IPS-15b (cell line): ENCODE results near the gene KIF16B.
"Not testable (repeated sequence)": the region's sequence is repeated elsewhere in the genome, so short reads cannot be mapped to it uniquely, and the experiment has no call there.

Source experiments
- H3K27me3 ChIP-seq: one replicate; pipeline ENCODE4 v1.6.1; 2013; ENCODE audit warnings: low read length; ENCODE audit not compliant: control insufficient read depth, insufficient read depth
- H3K36me3 ChIP-seq: one replicate; pipeline ENCODE4 v1.6.1; 2013; ENCODE audit warnings: low read length; ENCODE audit not compliant: control insufficient read depth, insufficient read depth
- H3K4me1 ChIP-seq: one replicate; pipeline ENCODE4 v1.6.1; 2013; ENCODE audit warnings: mild to moderate bottlenecking, low read length; ENCODE audit not compliant: control insufficient read depth, insufficient read depth
- H3K4me3 ChIP-seq: one replicate; pipeline ENCODE4 v1.5.1; 2013; ENCODE audit warnings: low read depth, low read length
- H3K9ac ChIP-seq: one replicate; pipeline ENCODE4 v1.6.1; 2013; ENCODE audit warnings: low read depth, mild to moderate bottlenecking, low read length
- H3K9me3 ChIP-seq: one replicate; pipeline ENCODE4 v1.6.1; 2013; ENCODE audit warnings: mild to moderate bottlenecking, low read length; ENCODE audit not compliant: control insufficient read depth, insufficient read depth

KIF16B gene

DNA sequence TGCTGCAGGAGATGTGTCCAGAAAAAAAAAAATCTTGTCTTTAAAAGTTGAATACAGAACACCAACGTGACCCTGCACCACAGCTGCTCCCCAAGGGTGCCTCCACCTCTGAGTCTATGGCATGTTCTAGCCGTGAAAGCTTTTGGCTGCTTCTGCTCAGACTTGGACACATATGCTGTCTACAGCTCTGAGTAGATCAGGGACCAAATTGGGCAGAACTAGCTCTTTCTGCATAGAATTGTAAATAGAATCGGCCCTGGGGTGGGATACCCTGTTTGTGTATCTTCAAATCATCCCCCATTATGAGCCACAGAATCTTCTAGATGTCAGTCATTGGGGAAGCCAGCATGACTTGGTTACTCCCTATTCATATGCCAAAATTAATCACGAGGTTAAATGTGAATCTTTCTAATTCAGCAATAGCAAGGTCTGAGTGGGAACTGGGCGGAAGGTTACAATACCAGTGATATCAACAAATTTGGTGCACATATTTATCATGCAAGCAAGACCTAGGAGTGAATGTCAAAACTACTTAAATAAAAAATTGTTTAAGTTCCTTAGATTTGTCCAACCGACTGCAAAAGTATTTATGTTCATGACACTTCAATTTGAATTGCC, 302.8 kb downstream of the KIF16B start:
- Histone ChIP-seq H3K4me1 (no peaks in the 10 kb centered on the region), H3K36me3 (no peaks in the 10 kb centered on the region), H3K4me3 (no peak overlapping the region), H3K27me3 (no peaks in the 10 kb centered on the region), H3K9ac (no peak overlapping the region), H3K9me3 (no peaks in the 10 kb centered on the region)

DNA sequence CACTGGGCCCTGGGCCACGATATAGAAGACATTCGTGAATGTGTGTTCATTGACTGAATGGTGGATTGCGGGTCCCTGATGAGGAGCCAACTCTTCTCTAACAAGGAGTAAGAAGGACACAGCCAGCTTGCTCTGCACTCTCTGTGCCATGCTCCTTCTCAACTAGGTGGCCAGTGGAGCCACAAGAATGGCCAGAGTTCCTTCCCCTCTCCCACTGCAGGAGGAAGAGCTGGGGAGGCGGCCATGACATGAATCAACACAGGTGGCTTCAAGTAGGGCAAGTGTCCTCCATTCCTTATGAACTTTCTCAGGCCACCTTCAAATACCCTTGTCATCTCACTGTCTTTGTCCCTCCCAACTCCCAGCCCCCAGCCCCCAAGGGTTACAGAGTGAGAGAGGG, 305.7 kb downstream of the KIF16B start:
- Histone ChIP-seq H3K9me3 (no peaks in the 10 kb centered on the region), H3K4me1 (no peaks in the 10 kb centered on the region), H3K27me3 (no peaks in the 10 kb centered on the region), H3K9ac (no peak overlapping the region), H3K36me3 (no peaks in the 10 kb centered on the region), H3K4me3 (no peak overlapping the region)

DNA sequence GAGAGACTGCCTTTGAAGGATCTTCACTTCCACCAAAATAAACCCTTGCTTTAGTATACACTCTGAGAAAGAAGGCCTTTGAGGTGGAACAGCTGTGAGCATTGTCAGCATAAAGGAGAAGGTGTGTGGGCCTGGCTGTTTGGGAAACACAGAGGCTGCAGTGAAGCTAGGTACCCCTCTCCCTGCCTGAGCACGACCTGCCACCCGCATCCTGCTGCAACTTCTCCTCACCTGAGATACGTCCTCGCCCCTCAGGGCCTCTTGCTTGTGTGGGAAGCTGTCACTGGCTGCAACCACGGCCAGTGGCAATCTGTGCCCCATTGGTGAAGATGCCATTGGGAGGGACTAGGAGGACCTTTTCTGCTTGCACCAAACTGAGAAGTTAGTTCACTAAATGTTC, 307.9 kb downstream of the KIF16B start:
- H3K9ac ChIP-seq = no peak overlapping the region
- H3K27me3 ChIP-seq = no peaks in the 10 kb centered on the region
- no peaks in the 10 kb centered on the region for H3K36me3 ChIP-seq
- no peak overlapping the region for H3K4me3 ChIP-seq
- H3K4me1 ChIP-seq = no peaks in the 10 kb centered on the region
- no peaks in the 10 kb centered on the region for H3K9me3 ChIP-seq

DNA sequence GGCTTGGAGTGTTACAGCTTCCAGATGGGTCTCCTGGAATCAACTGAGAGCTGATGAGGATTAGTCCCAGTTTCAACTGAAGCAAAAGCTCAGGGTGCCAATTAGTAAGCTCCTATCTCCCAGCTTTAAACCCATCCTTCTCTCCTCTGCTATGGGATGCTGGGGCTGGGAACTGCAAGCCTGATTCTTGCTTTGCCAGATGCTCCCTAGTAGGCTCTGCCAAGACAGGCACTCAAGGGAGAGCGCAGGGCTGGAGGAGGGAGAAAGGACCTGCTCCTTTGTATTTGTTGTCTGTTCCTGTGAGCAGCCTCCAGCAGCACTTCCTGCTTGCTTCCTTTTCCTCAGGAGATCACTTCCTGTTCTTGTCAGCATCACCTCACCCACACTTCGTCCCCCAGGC, 309.7 kb downstream of the KIF16B start:
- Histone ChIP-seq H3K9ac (no peak overlapping the region), H3K9me3 (no peaks in the 10 kb centered on the region), H3K27me3 (no peaks in the 10 kb centered on the region), H3K4me3 (no peak overlapping the region), H3K36me3 (no peaks in the 10 kb centered on the region), H3K4me1 (no peaks in the 10 kb centered on the region)

DNA sequence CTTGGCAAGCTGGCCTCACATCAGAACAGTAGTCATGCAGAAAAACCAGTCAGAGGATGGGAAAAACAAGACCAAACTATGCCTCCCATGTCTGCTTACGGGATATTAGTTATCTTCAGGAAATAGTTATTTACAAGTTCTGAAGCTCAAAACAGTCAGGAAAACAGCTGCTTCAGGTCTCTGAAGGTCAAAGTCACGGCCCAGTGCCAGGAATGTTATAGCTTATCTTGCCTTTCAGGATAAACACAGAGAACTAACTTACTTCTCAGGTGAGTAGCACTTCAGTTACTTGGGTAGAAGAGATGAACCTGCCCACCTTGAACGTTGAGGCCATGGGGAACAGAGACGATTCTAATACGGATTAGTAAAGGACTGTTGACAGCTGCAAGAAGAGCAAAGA, 310.7 kb downstream of the KIF16B start:
- Histone ChIP-seq H3K9ac (no peak overlapping the region), H3K36me3 (no peaks in the 10 kb centered on the region), H3K9me3 (no peaks in the 10 kb centered on the region), H3K4me3 (no peak overlapping the region), H3K4me1 (no peaks in the 10 kb centered on the region), H3K27me3 (no peaks in the 10 kb centered on the region)

DNA sequence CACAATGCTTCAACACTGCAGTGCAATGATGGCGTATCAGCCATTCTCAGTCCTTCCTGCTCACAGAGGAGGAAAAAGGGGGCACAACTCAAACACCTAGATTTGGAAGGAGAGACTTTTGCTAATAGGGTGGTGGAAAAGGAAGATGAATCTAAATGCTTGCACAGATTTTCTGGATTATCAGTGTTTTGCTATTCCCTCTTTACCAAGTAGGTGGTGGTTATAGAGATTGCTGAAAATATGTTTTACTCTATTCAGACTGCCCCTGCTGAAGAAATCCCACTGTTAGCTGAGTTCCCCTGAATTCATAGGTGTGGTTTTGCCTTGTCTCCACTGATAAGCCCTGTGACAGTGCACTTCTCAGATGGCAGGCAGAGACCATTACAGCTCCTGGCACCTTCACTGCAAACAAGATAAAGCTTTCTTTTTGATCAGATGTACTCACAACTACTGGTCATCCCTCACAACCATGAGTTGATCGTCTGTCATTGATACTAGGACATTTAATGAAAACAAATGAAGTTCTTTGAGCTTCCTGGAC, 311.4 kb downstream of the KIF16B start:
- H3K4me1 ChIP-seq = no peaks in the 10 kb centered on the region
- no peaks in the 10 kb centered on the region for H3K36me3 ChIP-seq
- H3K4me3 ChIP-seq = no peak overlapping the region
- no peaks in the 10 kb centered on the region for H3K27me3 ChIP-seq
- H3K9ac ChIP-seq = no peak overlapping the region
- no peaks in the 10 kb centered on the region for H3K9me3 ChIP-seq

DNA sequence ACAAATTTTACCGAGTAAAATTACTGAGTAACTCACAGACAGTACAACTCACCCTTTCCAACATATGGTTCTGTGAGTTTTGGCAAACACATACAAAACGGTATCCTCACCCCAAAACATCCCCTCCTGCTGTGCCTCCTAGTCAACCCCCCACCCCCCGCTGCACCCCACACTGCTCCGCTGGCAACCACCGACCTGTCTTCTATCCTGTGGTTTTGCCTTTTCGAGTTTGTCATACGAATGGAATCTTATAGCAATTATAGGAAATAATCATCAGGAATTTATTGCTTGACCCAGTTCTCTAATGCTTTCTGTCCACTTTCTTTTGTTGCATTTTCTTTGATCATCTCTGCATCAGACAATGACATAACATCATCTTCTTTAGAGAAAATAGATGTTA, 312.3 kb downstream of the KIF16B start:
- H3K4me3 ChIP-seq = no peak overlapping the region
- no peaks in the 10 kb centered on the region for H3K27me3 ChIP-seq
- no peaks in the 10 kb centered on the region for H3K4me1 ChIP-seq
- no peaks in the 10 kb centered on the region for H3K36me3 ChIP-seq
- H3K9me3 ChIP-seq = no peaks in the 10 kb centered on the region
- no peak overlapping the region for H3K9ac ChIP-seq

DNA sequence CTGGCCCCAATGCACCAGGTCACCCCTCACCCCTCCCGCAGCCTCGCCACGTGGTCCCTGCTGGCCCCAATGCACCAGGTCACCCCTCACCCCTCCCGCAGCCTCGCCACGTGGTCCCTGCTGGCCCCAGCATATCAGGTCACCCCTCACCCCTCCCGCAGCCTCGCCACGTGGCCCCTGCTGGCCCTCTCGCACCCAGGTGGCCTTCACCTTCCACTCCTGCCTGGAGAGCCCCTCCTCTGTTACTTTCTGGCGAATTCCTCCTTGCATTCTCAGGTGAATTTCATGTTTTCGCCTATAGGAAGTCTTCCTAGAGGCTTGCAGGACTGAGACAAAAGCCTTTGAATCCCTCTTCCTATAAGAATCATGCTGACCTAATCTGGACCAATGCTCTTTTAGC, 313.1 kb downstream of the KIF16B start:
- not testable (repeated sequence) for H3K9me3 ChIP-seq, H3K4me3 ChIP-seq, H3K9ac ChIP-seq, H3K4me1 ChIP-seq, H3K27me3 ChIP-seq, H3K36me3 ChIP-seq

DNA sequence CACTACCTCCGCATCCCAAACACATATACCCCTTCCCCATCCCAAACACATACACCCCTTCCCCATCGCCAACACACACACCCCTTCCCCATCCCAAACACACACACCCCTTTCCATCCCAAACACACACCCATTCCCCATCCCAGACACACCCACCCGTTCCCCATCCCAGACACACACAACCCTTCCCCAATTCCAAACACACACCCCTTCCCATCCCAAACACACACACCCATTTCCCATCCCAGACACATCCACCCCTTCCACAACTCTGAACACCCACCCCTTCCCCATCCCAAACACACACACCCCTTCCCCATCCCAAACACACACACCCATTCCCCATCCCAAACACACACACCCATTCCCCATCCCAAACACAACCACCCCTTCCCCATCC, 314.5 kb downstream of the KIF16B start:
- Histone ChIP-seq H3K9ac (no peak overlapping the region), H3K9me3 (no peaks in the 10 kb centered on the region), H3K27me3 (no peaks in the 10 kb centered on the region), H3K4me3 (no peak overlapping the region), H3K36me3 (no peaks in the 10 kb centered on the region), H3K4me1 (no peaks in the 10 kb centered on the region)

DNA sequence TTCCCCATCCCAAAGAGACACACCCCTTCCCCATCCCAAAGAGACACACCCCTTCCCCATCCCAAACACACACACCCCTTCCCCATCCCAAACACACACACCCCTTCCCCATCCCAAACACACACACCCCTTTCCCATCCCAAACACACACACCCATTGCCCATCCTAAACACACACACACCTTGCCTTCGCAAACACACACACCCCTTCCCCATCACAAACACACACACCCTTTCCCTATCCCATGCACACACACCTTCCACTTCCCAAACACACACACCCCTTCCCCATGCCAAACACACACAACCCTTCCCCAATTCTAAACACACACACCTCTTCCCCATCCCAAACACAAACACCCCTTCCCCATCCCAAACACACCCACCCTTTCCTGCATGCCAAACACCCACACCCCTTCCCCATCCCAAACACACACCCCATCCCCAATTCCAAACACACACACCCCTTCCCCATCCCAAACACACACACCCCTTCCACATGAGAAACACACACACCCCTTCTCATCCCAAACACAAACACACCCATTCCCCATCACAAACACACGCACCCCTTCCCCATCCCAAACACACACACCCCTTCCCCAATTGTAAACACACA, 315.3 kb downstream of the KIF16B start:
- no peaks in the 10 kb centered on the region for H3K27me3 ChIP-seq
- no peaks in the 10 kb centered on the region for H3K9me3 ChIP-seq
- H3K4me1 ChIP-seq = no peaks in the 10 kb centered on the region

DNA sequence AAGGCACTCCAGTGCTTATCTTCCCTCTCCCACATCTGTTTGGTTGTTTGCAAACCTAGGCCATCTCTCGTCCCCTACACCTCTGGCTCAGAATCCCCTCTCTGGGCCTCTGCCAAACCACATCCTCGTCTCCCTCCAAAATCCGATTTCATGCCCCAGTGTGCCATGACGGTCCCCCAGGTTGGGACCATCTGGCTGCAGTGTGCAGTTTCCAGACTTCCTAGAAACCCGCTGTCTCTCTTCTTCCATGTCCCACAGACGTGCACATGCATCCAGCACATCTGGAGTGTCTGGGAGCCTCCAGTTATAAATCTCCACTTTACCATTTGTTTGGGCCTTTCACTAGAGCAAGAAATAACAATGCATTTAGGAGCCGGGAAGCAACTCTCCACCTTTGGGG, 316.2 kb downstream of the KIF16B start:
- H3K36me3 ChIP-seq = no peaks in the 10 kb centered on the region
- H3K4me1 ChIP-seq = no peaks in the 10 kb centered on the region
- H3K4me3 ChIP-seq = no peak overlapping the region
- H3K9ac ChIP-seq = no peak overlapping the region
- H3K27me3 ChIP-seq = no peaks in the 10 kb centered on the region
- H3K9me3 ChIP-seq = no peaks in the 10 kb centered on the region

More for the DNA sequence above, 315.3 kb downstream of the KIF16B start:
- Histone ChIP-seq H3K4me3 (no peak overlapping the region), H3K36me3 (no peaks in the 10 kb centered on the region), H3K9ac (no peak overlapping the region)

DNA sequence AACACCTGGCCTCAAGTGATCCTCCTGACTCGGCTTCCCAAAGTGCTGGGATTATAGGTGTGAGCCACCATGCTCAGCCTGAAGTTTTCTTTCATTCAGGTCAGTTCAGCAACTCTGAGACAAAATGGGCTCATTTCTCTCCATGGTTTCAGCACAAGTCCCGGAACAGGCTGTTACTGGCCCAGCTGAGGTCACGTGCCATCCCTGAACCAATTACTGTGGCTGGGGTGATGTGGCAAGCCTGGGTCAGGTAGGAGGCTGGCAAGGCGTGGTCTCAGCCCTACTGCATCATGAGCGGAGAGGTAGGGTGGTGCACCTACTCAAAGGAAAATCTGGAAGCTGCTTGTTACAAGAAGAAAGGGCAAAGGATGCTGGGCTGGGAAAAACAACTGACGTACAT, 326.4 kb downstream of the KIF16B start:
- Histone ChIP-seq H3K4me1 (no peaks in the 10 kb centered on the region), H3K9me3 (no peaks in the 10 kb centered on the region), H3K36me3 (no peaks in the 10 kb centered on the region), H3K27me3 (no peaks in the 10 kb centered on the region), H3K9ac (no peak overlapping the region), H3K4me3 (no peak overlapping the region)
